Activated T-cell treated with anti-CD3 and anti-CD28 coated beads, Interleukin-2, amount 50 U/mL, for 72 hours (primary cell): Measurements from ENCODE around the gene MAGI1. TPM values are rescaled to one million over a fixed set of nuclear protein-coding genes. Genes with fewer than 3 reads are reported as not detected.

ENCODE experiments used
- ATAC-seq, 2 donors: fragments of 150-1000 bp; cut with Tn5 transposase; replicated peaks in 1 of 2; 2 replicates each; pipeline ENCODE4 v1.10.0; 2021; ENCODE audit warnings: moderate library complexity in 2 of 2, mild to moderate bottlenecking in 1 of 2
- DNase-seq, 2 donors: peaks; one replicate each; pipeline ENCODE4 v3.0.0; 2021 to 2022; ENCODE audit warnings: mixed read lengths in 1 of 2
- H3K27ac Mint-ChIP-seq: one replicate; pipeline ENCODE4 v1.8.0; 2022; ENCODE audit warnings: mild to moderate bottlenecking, moderate library complexity, mixed read lengths
- H3K27me3 Mint-ChIP-seq: one replicate; pipeline ENCODE4 v1.8.0; 2022; ENCODE audit warnings: low read depth, mixed read lengths
- H3K36me3 Mint-ChIP-seq, 2 donors: one replicate each; pipeline ENCODE4 v1.8.0; 2022; ENCODE audit warnings: mixed read lengths in 2 of 2, mild to moderate bottlenecking in 1 of 2; ENCODE audit not compliant: insufficient read depth in 2 of 2
- H3K4me1 Mint-ChIP-seq: one replicate; pipeline ENCODE4 v1.8.0; 2022; ENCODE audit warnings: low read depth, mixed read lengths
- H3K4me3 Mint-ChIP-seq, 2 donors: one replicate each; pipeline ENCODE4 v1.8.0; 2022; ENCODE audit warnings: mild to moderate bottlenecking in 2 of 2, mixed read lengths in 2 of 2, moderate library complexity in 2 of 2
- H3K9me3 Mint-ChIP-seq, 2 donors: one replicate each; pipeline ENCODE4 v1.8.0; 2022; ENCODE audit warnings: mixed read lengths in 2 of 2
- total RNA-seq, 2 donors: library from RNA; stranded (reverse); gene quantifications; one replicate each; pipeline ENCODE4 v1.2.3, GENCODE V29; 2022

Gene MAGI1
- total RNA-seq, 2 donors from 2014 or later: 0.41 to 0.67 TPM

DNA sequence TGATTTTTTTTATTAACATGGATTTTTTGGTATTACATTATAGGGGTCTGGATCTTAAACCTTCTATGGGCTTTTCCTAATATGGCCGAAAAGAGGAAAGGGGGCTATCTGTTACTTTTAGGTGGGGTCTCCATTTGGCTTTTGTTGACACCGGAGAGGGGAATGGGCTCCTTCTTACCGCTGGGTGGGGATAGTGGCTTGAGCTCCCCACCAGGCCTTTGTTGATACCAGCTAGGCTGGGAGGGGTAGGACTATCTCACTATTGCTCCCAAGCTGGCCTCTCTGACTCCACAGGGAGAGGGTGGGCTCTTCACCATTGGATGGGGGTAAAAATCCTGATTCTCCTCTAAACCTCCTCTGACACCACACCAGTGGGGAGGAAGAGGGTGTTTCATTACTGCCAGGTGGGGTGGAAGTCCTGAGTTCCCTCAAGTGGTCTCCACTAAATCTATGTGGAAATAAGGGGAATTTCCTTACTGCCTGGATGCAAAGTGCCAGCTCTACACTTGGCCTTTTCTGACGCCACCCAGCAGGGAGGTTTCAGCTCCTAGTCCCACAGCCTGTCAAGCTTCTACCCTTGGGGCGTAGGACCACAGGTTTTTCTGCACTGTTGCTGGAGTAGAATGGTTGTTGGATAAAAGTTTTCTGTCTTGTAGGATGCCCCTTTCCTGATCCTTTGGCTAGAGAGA, 572.3 kb downstream of the MAGI1 start:
- Mint-ChIP-seq H3K27ac (no peak overlapping the region), H3K27me3 (no peaks in the 10 kb centered on the region), H3K9me3 (peaks cover 6 to 8% of the 10 kb centered on the region in 2 donors), H3K36me3 (no peaks in the 10 kb centered on the region), H3K4me3 (no peak overlapping the region), H3K4me1 (no peaks in the 10 kb centered on the region)
- no peak for ATAC-seq
- DNase-seq: no peak

- Mint-ChIP-seq H3K36me3 (no peaks in the 10 kb centered on the region), H3K27ac (no peak overlapping the region), H3K9me3 (peaks cover 5% of the 10 kb centered on the region in 2 donors), H3K4me3 (no peak overlapping the region), H3K4me1 (no peaks in the 10 kb centered on the region), H3K27me3 (no peaks in the 10 kb centered on the region)
- ATAC-seq (no peak), DNase-seq (no peak)
Observed at GRCh38 chr3:65449841-65450428, 588.8 kb downstream of the MAGI1 start.

DNA sequence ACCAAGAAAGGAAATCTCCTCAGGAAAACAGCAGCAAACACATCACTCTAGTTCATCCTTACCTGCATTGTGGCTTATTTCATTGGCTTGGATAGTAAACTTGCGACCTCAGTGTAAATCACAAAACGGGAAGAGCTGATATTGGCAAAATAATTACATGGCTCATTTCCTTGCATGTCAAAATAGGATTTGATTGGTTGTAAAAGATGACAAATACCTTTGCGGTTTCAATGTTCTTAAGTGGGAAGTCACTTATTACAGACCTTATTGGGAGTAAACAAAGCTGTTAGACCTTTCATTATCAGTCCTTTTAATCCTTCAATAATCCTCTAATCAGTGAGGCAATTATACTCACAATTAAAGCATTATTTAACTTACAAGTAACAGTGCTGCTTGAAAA, 590.6 kb downstream of the MAGI1 start:
- Mint-ChIP-seq H3K27me3 (no peaks in the 10 kb centered on the region), H3K4me1 (no peaks in the 10 kb centered on the region), H3K27ac (no peak overlapping the region), H3K36me3 (no peaks in the 10 kb centered on the region), H3K9me3 (peaks cover 5% of the 10 kb centered on the region in 2 donors), H3K4me3 (no peak overlapping the region)
- DNase-seq (no peak), ATAC-seq (no peak)

DNA sequence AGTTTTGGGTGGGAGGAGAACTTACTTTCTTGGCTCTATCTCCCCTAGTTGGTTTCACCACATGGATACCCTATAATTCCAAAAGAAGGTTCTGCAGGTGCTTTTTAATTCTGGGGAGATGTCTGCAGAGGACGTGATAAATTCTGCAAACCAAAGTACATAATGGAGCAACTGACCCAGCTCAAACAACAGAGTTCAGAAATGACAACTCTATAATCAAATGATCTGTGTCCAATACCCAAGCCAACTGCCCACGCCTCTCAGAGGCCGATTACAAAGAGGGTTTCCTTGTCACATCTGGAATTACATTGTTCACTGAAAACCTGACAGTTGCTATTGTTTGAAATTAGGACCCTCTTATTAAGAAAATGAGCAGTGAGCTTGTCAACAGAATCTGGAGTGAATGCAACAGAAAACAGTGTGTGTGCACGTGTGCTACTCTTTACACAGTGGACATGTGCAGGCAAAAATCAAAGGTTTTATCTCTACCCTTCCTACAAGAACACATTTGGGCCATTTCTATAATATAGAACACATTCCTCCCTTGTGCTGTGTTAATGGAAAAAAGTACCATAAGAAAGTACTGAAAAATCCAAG, 593.0 kb downstream of the MAGI1 start:
- Mint-ChIP-seq H3K4me1 (no peaks in the 10 kb centered on the region), H3K27ac (no peak overlapping the region), H3K36me3 (no peaks in the 10 kb centered on the region), H3K4me3 (no peak overlapping the region), H3K9me3 (peaks cover 5% of the 10 kb centered on the region in 2 donors), H3K27me3 (no peaks in the 10 kb centered on the region)
- DNase-seq (no peak), ATAC-seq (no peak)

DNA sequence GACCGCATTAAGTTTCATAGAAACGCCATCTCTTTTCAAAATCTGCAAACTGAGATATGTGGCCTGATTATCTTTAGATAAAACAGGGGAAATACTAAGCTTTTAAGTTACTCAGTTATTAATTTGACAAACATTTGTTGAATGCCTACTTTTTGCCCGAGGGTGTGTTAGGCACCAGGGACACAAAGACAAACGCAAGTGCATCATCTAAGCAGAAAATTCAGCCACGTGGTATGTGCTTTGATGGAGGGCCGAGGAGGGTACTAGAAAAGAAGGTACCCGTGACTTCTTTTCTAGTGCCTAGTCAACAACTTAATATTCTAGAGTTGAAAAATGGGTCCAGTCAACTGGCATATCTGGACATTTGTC, 594.3 kb downstream of the MAGI1 start:
- DNase-seq (no peak), ATAC-seq (no peak)
- H3K27me3 Mint-ChIP-seq: no peaks in the 10 kb centered on the region
- H3K4me3 Mint-ChIP-seq: no peak overlapping the region
- no peaks in the 10 kb centered on the region for H3K36me3 Mint-ChIP-seq
- peaks cover 0 to 3% of the 10 kb centered on the region in 2 donors for H3K9me3 Mint-ChIP-seq
- no peaks in the 10 kb centered on the region for H3K4me1 Mint-ChIP-seq
- no peak overlapping the region for H3K27ac Mint-ChIP-seq

DNA sequence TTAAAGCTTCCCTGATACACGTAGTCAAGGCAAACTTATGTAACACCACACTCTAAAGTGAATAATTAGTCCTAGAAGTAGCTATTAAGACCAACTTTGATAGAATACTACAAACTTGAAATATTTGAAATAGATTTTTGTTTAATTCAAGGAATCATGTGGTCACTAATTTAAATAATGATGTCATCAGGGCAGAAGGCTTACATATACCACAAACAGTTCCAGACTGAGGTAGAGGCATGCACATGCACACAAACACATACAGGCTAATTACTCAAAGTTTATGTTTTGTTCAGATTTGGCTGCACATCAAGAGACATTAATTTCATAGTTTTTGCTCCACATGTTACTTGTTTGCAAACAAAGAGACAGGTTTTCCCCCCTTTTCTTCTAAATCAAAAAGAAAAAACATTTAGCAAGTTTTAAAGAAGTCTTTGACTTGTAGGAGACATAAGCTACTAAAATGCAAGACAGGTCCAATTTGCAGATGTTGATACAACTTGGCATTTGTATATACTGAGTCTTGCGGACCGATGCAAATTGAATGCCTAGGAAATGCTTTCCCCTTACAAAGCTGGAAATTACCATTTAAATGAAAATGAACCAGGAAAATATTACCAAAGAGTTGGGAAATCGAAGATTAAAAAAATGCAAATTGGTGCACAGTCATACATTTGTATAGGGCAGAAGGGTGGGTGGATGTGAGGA, 594.8 kb downstream of the MAGI1 start:
- H3K4me3 Mint-ChIP-seq: no peak overlapping the region
- DNase-seq (no peak), ATAC-seq (no peak)
- peaks cover 0 to 3% of the 10 kb centered on the region in 2 donors for H3K9me3 Mint-ChIP-seq
- H3K27me3 Mint-ChIP-seq: no peaks in the 10 kb centered on the region
- H3K4me1 Mint-ChIP-seq: no peaks in the 10 kb centered on the region
- no peaks in the 10 kb centered on the region for H3K36me3 Mint-ChIP-seq
- no peak overlapping the region for H3K27ac Mint-ChIP-seq

- H3K27ac Mint-ChIP-seq: no peak overlapping the region
Observed at GRCh38 chr3:65439641-65440284, 599.0 kb downstream of the MAGI1 start.

GRCh38 chr3:65438612-65439011, 600.1 kb downstream of the MAGI1 start:
- Mint-ChIP-seq H3K36me3 (no peaks in the 10 kb centered on the region), H3K27me3 (no peaks in the 10 kb centered on the region), H3K9me3 (no peaks in the 10 kb centered on the region), H3K4me3 (no peak overlapping the region), H3K4me1 (no peaks in the 10 kb centered on the region), H3K27ac (no peak overlapping the region)
- DNase-seq (no peak), ATAC-seq (no peak)

More at GRCh38 chr3:65439641-65440284, 599.0 kb downstream of the MAGI1 start:
- no peaks in the 10 kb centered on the region for H3K27me3 Mint-ChIP-seq
- no peak overlapping the region for H3K4me3 Mint-ChIP-seq
- ATAC-seq (no peak), DNase-seq (no peak)
- H3K4me1 Mint-ChIP-seq: no peaks in the 10 kb centered on the region
- H3K36me3 Mint-ChIP-seq: no peaks in the 10 kb centered on the region
- H3K9me3 Mint-ChIP-seq: no peaks in the 10 kb centered on the region

DNA sequence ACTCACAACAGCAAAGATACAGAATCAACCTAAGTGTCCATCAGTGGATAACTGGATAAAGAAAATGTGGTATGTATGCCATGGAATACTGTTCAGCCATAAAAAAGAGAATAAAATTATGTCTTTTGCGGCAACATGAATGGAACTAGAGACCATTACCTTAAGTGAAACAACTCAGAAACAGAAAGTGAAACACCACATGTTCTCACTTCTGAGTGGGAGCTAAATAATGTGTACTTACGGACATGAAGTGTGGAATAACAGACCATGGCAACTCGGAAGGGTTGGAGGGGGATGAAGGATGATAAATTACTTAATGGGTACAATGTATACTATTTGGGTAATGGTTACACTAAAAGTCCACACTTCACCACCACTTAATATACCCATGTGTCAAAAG, 600.6 kb downstream of the MAGI1 start:
- Mint-ChIP-seq H3K4me1 (no peaks in the 10 kb centered on the region), H3K9me3 (no peaks in the 10 kb centered on the region), H3K27ac (no peak overlapping the region), H3K27me3 (no peaks in the 10 kb centered on the region), H3K4me3 (no peak overlapping the region), H3K36me3 (no peaks in the 10 kb centered on the region)
- no peak for DNase-seq
- ATAC-seq: no peak

DNA sequence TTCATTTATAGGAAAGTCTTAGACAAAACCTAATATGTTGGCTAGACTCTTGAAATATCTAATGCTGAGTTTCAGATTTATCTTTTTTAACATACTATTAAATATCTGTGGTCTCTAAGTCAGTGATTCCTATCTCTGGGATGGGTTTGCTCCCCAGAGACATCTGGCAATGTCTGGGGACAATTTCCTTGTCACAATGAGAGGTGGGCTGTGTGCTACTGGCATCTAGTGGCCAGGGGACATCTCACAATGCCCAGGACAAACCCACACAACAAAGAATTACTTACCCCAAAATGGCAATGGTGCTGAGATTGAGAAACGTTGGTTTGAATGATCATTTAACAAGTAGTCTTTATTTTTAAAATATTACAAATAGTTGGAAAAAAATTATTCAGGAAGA, 602.1 kb downstream of the MAGI1 start:
- Mint-ChIP-seq H3K4me3 (no peak overlapping the region), H3K4me1 (no peaks in the 10 kb centered on the region), H3K27ac (no peak overlapping the region), H3K27me3 (no peaks in the 10 kb centered on the region), H3K36me3 (no peaks in the 10 kb centered on the region), H3K9me3 (peaks cover 0 to 3% of the 10 kb centered on the region in 2 donors)
- no peak for DNase-seq
- no peak for ATAC-seq

- H3K4me3 Mint-ChIP-seq: no peak overlapping the region
- DNase-seq: no peak
- H3K9me3 Mint-ChIP-seq: peaks cover 2 to 3% of the 10 kb centered on the region in 2 donors
- no peak overlapping the region for H3K27ac Mint-ChIP-seq
- no peaks in the 10 kb centered on the region for H3K27me3 Mint-ChIP-seq
- H3K4me1 Mint-ChIP-seq: no peaks in the 10 kb centered on the region
- no peak for ATAC-seq
- no peaks in the 10 kb centered on the region for H3K36me3 Mint-ChIP-seq
Observed at GRCh38 chr3:65433480-65433879, 605.2 kb downstream of the MAGI1 start.

DNA sequence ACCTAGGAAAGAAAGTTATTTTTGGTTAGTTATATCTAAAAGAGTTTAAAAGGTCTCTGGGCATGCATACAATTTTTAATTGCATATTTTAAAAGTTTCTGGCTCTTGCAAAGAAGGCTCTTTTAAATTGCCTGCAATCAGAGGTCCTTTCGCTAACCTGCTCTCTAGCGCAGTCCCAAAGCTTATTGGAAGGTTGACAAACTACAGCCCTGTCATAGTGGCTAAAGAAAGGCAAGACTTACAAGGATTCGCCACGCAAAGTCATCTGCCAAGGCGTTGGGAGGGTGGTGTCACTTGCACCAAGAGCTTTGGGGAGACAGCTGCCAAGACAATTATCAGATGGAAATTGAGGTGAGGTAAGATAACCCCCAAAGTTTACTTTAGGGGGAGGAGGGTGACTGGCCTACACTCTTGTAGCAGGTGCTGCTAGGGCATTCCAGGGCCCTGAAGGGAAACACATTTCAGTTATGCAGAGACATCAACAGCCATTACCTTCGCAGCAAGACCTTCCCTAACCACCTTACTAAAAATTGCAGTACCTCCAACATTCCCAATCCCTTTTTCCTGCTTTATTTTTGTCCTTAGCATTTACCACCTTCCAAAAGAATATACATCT, 606.2 kb downstream of the MAGI1 start:
- no peak overlapping the region for H3K4me3 Mint-ChIP-seq
- no peaks in the 10 kb centered on the region for H3K36me3 Mint-ChIP-seq
- no peaks in the 10 kb centered on the region for H3K4me1 Mint-ChIP-seq
- H3K27me3 Mint-ChIP-seq: no peaks in the 10 kb centered on the region
- no peak overlapping the region for H3K27ac Mint-ChIP-seq
- DNase-seq (no peak), ATAC-seq (no peak)
- H3K9me3 Mint-ChIP-seq: peaks cover 2 to 3% of the 10 kb centered on the region in 2 donors

DNA sequence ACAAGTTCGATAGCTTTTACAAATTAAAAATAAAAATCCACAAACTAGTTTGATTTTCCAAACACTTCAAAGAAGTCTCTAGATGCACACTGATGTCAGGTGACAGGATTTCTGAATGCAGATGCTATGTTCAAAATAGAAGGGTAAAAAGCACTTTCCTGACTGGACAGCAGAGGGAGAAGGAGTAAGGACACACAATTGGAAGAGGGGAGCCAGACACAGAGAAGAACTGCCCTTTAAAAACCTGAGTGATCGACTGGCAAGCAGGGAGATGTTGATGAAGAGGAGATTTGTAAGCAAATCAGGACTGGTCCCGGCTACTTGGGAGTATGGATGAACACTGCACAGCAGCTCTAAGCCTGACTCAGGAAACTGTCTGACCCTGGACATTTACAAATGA, 612.8 kb downstream of the MAGI1 start:
- Mint-ChIP-seq H3K27ac (no peak overlapping the region), H3K27me3 (no peaks in the 10 kb centered on the region), H3K4me3 (no peak overlapping the region), H3K9me3 (peaks cover 3 to 7% of the 10 kb centered on the region in 2 donors), H3K4me1 (no peaks in the 10 kb centered on the region), H3K36me3 (no peaks in the 10 kb centered on the region)
- ATAC-seq (no peak), DNase-seq (no peak)
